ENCODE measurements around the gene MPO.

The MPO gene

DNA sequence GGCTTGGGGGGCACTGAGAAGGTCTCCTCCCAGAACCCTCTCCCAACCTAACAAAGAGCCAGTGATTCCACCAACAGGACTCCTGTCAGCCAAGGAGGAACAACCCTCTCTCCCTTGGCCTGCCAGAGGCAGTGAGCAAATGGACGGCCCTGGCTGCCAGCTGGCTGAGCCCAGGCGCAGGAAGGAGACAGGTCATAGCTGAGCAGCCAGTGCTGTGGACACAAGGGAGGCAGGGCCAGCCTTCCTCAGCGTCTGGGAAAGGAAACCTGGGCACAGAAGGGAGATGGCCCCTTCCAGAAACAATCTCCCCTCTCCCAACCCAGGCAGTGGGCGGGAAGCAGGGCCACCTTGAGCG is 2.1 kb downstream of the MPO start:
- DNase-seq, result no peak

DNA sequence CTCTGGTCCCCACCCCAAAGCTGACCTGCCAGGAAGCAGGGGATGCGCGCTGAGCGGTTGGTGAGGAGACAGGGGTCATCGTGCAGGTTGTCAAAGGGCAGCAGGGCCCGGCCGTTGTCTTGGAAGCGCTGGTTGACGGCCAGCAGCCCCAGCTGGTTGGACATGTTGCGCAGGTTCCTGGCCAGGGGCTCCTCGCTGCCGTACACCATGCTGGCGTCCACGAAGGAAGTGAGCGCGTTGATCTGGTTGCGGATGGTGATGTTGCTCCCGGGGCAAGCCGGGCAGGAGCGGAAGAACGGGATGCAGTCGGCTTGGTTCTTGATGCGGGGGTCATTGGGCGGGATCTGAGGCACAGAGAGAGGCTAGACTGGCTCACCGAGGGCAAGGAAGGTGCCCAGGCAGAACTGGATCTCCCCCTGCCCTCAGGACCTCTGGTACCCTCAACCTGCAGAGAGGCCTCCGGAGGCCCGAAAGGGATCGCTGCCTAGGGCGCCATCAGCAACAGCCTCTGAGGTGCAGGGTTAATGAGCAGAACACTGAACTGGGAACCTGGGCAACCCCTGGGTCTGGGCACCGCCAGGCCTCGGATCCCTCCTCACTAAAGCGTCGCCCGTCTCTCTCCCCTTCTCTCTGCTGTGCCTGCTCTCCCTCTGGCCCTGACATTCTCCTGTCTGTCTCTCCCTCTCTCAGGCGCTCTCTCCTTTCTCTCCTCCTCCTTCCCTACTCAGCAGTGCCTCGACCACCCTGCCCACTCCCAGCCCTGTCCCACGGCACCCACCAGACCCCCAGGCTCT is 2.7 kb downstream of the MPO start:
- no peak for DNase-seq

DNA sequence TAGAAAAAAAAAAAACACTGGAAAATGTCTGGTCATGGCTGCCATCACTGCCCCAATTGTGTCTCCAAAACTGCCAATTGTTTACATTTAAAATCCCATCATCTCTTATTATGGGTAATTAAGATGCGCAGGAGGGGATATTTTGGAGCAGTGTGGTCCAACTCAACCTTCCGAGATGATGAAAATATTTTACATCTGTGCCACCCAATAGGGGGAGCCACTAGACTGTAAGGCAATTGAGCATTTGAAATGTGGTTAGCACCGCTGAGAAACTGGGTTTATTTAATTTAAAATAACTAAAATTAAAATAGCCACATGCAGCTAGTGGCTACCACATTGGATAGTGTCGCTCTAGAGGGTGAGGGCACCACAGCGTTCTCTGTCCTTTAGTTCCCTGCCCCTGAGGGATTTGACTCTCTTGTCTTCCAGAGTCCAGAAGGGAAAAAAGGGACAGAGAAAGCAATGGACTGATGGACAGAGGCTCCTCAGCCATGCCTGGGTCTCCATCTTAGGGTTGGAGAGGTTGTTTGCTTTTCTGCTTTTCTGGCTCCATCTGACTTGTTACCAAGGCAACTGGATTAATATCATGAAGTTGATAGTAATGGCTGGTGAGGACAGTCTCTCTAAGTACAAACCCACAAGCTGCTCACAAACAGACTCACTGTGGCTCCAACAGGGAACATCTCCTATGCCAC is 3.5 kb downstream of the MPO start:
- DNase-seq, result no peak

DNA sequence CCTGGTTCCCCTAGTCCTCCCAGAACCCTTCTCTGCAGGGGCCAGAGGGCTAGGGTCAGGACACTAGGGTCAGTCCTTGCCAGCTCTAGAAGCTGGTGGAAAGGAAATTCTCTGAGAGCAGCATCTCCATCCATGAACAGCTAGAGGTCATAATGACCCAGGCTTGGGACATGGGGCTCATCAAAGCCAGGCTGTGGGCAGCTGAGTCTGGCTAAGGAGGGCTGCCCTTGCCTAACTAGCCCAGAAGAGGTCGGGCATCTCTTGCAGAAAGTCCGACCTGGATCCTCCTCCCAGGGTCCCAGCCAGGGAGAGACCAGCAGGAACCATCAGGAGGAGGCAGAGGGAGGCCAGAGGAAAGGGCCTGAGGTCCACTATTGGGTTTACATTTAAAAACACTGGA is 4.3 kb downstream of the MPO start:
- no peak for DNase-seq

DNA sequence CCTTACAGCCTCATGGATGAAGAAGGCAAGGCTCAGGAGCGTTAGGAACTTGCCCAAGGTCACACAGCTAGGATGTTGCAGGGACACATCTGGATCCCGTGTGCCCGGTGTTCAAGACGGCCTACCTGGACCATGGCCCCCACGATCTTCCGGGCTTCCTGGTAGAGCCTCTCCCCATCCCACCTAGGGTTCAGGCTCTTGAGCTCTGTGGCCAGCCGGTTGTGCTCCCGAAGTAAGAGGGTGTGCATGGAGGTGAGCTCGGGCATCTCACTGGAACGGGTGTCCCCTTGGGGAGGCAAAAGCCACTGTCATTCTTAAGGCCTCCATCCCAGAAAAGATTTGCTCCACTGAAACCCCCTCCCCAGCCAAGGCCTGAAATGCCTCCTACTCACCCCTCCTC is 5.3 kb downstream of the MPO start:
- DNase-seq, result no peak

DNA sequence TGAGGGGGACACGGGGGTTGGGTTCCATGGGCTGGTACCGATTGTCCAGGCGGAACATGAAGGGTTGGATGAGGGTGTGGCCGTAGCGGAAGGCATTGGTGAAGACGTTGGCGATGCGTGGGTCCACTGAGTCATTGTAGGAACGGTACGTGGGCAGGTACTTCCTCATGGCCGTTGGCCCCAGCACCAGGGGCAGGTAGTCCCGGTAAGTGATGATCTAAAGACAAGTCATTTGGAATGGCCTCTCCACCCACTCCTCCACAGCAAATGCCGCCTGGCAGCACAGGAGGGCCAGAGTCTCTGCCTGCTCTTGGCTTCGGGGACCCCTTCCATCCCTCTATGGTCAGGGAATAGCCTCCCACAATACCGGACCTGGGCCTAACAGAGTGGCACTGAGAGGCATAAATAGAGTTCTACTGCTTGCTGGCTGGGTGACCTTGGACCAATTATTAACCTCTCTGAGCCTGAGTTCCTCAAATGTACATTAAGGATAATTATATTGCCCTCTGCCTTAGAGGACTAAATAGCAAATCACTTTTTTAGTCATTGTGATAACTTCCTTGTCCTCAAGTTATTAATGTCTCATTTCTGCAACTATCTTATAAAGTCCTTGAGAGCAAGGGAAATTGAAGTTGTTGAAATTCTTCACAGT is 7.2 kb downstream of the MPO start:
- DNase-seq, result no peak

DNA sequence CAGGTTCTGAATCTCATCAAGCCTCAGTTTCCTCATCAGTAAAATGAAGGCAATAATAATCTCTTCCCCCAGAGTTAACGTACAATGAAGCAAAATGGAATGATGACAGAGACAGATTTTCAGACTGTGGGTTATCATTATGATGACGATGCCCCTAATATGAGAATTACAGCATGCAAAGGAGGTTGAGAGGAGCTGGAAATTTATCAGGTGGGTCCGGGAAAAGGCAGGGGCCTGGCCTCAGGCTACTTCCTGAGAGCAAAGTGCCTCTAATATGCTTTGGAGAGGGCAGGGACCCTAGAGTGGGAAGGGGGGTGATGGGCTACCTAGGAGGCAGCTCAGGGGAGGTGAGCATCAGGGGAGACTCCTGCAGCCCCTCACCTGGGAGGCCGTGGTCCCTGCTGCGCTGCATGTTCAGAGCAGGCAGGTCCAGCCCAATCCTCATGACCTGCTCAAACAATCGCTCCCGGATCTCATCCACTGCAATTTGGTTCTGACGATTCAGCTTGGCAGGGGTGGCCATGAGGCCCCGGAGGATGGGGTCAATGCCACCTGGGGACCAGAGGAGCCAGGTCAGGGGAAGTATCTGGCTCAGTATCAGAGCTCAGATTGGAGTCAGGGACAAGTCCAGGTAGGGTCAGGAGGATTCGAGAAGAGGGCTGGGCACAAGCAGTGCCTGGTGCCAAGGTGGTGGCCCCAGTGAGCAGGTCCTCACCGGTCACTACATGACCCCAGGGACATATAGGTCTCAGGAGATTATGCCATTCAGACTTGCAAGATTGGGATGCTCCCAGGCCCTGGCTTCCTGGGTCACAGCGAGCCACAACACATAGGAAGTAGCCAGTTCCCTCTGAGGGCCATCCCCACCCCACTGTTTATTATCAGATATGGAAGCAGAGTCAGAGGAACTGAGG is 8.1 kb downstream of the MPO start:
- DNase-seq, result no peak

DNA sequence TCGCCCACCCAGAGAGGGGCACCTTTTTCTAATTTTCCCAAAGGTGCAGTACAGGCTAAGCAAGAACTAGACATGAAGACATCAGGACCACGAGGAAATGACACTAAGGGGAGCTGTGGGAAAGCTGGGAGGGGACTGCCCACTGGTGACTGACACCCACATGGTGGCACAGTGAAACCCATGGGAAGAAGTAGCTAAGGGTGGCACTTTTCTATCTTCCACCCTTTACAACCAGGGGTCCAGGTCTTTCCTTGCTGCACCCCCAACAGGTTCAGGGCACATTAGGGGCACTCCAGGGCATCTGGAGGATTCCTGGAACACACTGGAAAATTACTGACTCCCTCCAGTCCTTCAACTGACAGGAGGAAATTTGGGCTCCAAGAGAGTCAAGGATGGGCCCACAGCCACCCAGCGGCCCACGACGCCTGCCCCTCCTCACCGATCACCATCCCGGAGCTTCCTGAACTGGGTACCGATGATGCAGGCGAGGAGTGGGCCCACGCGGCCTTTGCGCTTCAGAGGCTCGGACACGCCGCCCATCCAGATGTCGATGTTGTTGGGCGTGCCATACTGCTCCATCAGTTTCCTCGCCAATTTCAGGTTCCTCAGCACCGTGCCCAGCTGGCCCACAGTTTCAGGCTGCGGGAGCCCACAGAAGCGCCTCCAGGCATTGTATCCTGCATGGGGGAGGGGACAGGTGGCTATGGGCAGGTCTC is 9.4 kb downstream of the MPO start:
- no peak for DNase-seq

DNA sequence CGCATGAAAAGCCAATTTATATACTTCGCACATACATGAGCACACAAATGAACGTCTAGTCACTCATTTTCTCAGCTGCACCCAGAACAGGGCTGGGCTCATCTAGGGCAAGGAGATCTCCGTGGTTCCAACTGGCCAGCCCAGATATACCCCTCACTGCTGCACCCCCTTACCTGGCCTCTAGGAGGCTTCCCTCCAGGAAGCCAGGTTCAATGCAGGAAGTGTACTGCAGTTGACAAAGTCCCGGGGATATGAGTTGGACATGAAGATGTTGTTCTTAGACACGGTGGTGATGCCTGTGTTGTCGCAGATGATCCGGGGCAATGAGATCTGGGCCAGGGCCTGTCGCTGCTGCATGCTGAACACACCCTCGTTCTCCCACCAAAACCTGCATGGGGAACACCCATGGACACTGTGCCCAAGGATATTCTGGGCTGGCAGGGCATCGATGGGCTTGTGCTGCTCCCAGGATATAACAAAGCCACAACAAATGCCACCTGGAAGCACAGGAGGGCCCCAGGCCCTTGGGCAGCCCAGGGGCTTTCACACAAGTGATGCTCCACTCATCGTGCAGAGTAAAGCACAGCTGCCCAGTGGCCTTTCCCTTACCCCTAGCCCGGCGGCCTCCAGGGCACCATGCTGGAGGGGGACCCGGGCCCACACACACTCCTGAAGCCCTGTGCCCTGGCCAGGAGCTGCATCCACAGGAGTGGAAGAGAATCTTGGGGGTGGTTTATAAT is 10.1 kb downstream of the MPO start:
- no peak for DNase-seq

DNA sequence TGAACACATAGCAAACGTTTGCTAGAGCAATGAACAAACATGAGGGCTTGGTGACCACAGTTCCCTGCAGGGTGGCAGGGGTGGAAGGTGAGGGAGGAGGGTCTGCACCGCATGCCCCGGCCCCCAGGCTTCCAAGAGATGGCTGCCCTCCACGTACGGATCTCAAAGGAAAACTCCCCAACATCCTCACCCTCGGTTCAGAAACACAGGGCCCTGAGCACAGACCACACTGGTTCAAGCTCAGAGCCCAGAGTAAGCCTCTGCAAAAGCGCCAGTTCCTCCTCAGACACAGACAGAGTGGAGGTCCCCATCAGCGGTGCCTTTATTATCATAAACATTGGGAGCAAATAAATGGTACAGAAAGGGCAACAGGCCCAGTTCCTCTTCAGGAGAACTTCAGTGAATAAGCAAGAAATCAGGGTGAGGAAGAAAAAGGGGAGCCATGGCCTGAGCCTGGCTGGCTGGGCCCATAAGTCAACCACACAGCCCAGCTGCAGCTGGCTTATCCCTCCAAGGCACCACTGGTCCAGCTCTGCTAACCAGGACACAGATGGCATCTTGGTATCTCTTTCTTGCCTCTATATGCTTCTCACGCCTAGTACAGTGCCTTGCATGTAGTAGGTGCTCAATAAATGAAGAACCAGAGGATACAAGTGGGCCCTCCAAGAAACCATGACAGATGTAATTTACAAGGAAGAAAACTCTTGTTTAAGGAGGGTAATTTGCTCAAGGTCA is 11.0 kb downstream of the MPO start:
- DNase-seq, result no peak

DNA sequence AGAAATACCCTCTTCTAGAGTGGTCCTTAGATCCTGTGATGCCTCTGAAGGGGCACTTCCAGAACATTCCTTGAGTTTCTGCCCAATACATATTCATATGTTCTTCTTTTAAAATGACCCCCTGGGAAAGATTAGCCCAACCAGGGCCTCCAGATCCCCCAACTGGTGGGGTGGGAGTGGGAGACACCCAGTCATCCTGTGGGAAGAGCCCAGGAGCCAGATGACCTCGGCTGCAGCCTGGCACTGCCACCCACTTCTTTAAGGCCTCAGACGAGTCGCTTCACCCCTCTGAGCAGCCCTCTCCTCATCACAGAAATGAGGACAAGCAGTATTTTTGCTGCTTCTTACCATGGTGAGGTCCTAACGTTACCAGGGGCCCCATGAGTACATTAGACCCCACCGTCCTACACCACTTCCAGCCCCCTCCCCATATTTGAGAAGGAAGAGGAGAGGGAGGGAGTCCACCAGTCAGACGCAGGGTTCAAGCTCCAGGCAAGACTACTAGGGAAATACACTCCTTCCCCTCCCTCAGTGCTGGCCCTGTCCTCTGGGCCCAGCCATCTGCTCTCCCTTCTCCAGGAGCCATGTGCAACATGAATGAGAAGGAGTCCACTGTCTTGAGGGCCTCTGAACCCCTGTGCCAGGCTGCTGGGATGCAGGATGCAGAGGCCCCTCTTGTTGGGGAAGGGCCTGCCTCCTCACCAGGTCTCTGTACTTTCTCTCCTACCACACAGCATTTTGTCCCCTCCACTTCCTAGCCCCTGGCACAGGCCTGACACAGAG is 11.8 kb downstream of the MPO start:
- DNase-seq, result no peak

DNA sequence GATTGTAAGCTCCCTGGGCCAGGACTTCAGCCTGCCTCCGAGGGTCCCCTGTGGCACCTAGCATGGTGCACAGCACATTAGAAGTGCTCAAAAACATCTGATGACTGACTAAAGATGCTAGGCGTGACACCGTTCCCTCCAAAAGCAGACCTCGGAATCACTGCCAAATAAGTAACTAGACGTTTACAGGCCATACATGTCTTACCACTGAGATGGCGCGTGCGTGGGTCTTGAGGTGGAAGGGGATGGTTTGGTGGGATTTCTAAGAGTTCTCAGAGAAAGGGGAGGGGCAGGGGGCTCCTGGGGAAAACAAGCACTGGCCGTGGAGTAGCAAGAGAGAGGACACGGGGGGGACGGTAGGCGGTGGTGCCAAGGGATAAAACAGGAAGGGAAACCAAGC is 12.4 kb downstream of the MPO start:
- no peak for DNase-seq

DNA sequence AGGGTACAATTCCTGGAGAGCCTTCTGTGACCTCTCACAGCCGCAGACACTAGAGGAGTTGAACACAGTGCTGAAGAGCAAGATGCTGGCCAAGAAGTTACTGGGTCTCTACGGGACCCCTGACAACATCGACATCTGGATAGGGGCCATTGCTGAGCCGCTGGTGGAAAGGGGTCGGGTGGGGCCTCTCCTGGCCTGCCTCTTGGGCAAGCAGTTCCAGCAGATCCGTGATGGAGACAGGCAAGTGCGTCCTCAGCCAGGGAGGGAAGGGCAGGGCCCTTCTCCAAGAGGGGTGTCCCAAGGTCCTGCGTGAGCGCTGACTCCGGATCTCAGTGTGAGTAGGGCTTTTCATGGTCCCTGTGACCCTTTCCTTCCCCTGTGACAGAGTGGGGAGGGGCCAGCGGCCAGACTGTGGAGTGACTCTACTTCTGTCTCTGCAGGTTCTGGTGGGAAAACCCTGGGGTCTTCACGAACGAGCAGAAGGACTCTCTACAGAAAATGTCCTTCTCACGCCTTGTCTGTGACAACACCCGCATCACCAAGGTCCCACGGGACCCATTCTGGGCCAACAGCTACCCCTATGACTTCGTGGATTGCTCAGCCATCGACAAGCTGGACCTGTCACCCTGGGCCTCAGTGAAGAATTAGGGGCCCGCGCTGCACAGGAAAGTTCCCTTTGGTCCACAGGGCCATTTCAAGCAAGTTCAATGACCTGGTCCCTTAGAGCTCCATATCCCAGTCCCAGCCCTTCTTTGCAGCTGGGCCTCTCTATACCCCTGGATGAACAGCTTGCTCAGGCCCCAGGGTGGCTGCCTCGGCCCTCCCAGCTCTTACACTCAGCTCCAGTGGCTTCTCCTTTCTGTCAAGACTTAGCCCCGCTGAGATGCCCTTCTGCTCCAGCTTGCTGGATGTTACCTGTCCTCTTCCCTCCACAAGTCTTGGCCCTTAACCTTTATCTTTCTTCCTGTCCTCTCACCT is 13.1 kb downstream of the MPO start:
- DNase-seq, result no peak

DNA sequence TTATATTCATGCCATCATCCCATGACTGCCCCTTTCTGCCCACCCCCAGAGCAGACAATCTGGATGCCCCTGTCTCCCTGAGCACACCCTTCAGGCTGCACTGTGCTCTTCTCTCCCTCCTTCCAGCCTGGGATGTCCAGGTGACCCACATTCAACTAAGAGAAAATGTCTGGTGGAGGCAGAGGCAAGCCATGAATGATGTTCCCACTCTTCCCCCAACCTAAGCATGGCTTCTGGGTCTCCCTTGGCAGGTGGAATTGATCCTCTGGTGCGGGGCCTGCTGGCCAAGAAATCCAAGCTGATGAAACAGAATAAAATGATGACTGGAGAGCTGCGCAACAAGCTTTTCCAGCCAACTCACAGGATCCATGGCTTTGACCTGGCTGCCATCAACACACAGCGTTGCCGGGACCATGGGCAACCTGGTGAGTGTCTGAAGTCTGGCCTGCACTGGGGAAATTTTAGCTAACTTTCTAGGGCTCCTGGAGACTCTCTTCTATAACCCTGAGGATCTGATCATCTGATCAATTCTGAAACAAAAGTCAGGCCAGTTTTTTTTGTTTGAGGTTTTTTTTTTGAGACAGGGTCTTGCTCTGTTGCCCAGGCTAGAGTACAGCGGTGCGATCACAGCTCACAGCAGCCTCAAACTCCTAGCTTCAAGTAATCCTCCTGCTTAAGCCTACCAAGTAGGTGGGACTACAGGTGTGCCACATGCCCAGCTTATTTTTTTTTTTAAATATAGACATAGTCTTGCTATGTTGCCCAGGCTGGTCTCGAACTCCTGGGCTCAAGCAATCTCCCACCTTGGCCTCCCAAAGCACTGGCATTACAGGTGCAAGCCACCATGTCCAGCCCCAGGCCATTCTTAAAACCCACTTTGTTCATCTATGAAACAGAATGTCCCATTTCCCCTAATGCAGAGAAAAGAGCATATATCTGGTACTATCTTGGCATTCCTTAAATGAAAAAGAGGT is 14.5 kb downstream of the MPO start:
- no peak for DNase-seq

DNA sequence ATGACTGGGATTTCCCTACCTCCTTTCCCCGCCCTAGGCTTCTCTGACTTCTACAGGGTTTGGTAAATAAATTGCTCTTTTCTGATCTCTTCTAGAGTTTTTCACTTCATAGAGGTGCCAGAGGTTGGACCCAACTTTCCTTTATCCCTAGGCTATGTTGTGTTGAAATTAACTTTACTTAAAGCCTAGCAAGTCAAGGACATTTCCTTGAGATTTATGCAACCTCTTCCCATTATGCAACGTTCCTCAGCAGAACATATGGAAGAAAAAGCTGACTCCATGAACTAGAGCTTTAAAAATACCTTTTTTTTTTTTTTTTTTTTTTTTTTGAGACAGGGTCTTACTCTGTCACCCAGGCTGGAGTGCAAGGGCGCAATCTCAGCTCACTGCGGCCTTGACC is 15.5 kb downstream of the MPO start:
- no peak for DNase-seq

DNA sequence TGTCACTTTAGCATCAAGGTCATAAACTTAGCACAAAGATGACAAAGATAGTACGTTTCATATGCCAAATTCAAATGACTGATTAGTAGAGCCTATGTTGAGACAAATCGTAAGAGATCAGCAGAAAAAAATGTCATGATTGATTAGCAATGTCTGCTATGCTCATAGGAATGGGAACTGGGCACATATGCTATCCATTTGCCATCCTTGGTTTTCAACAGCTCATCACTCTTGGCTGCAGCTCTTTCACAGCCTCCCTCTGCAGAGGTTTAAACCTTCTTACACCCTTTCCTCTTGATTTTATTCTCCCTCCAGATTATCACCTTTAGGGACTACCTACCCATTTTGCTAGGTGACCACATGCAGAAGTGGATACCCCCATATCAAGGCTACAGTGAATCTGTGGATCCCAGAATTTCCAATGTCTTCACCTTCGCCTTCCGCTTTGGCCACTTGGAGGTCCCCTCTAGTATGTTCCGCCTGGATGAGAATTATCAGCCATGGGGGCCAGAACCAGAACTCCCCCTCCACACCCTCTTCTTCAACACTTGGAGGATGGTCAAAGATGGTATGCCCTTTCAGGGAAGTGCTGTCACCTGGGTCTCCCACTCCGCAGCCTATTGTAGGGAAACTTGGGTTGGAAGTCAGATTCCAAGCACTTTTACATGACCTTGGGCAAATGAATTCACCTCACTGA is 16.2 kb downstream of the MPO start:
- DNase-seq, result no peak

DNA sequence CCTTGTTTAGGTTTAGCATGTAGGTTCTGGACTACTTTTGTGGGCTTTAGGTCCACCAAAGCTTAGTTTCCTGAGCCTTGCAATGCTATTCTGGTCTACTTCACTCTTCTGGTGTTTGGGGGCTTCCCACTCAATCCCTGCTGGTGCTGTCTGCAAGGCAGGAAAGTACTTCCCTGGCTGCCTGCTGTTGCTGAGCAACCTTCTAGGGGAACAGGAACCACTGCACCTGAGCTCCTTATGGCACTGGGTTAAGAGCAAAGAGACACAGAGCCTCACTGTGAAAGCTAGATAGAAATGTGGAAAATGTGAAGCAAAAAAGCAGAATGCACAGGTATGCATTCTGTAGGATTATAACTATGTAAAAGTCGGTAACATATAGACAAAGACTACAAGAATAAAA is 17.0 kb downstream of the MPO start:
- no peak for DNase-seq
